SJSA1 (cell line): ENCODE data around the gene DPF3. TPM values are rescaled to one million over a fixed set of nuclear protein-coding genes. Genes with fewer than 3 reads are reported as not detected.
A peak's percentile ranks its signal among the peaks of the same experiment; 100 is the strongest.

Experiments
- DNase-seq, 2 experiments: peaks; one replicate each; pipeline ENCODE4 v3.0.0-alpha.2; 2015 to 2020; ENCODE audit warnings: low spot score in 2 of 2, low read depth in 1 of 2
- H3K27ac ChIP-seq: fragments of 250-450 bp; sonication (Bioruptor Pico); 2 replicates; pipeline ENCODE4 v1.5.1; 2020; ENCODE audit warnings: mild to moderate bottlenecking, moderate library complexity
- H3K27me3 ChIP-seq: fragments of 250-450 bp; sonication (Bioruptor Pico); replicated peaks from 2 replicates; pipeline ENCODE4 v1.5.1; 2020; ENCODE audit warnings: mild to moderate bottlenecking, moderate library complexity
- H3K36me3 ChIP-seq: fragments of 250-450 bp; sonication (Bioruptor Pico); 2 replicates; pipeline ENCODE4 v1.5.1; 2020; ENCODE audit warnings: mild to moderate bottlenecking
- H3K4me1 ChIP-seq: fragments of 250-450 bp; sonication (Bioruptor Pico); replicated peaks from 2 replicates; pipeline ENCODE4 v1.6.1; 2021; ENCODE audit warnings: mild to moderate bottlenecking
- H3K4me3 ChIP-seq: fragments of 250-450 bp; sonication (Bioruptor Pico); 2 replicates; pipeline ENCODE4 v1.5.1; 2020; ENCODE audit warnings: mild to moderate bottlenecking
- H3K9me3 ChIP-seq: fragments of 250-450 bp; sonication (Bioruptor Pico); replicated peaks from 2 replicates; pipeline ENCODE4 v1.5.1; 2020; ENCODE audit warnings: mild to moderate bottlenecking
- total RNA-seq: library from RNA; depleted of rRNA; stranded (reverse); fragments of >200 nt; shearing (Covaris generic); gene quantifications from 2 replicates; pipeline ENCODE4 v1.2.3, GENCODE V29; 2014

The DPF3 gene
- total RNA-seq, 1 experiment from 2014 or later, result 2.1 TPM

- no peak for DNase-seq
- no peak overlapping the region for H3K27ac ChIP-seq
- H3K27me3 ChIP-seq, result no peaks in the 10 kb centered on the region
- no peak overlapping the region for H3K4me3 ChIP-seq
- H3K4me1 ChIP-seq, result peaks cover 41% of the 10 kb centered on the region
- H3K9me3 ChIP-seq, result no peaks in the 10 kb centered on the region
- no peaks in the 10 kb centered on the region for H3K36me3 ChIP-seq
Observed at GRCh38 chr14:72604133-72604532, 289.8 kb downstream of the DPF3 start.

GRCh38 chr14:72603639-72604038 is 290.3 kb downstream of the DPF3 start:
- Histone ChIP-seq H3K4me1 (peaks cover 36% of the 10 kb centered on the region), H3K4me3 (no peak overlapping the region), H3K9me3 (no peaks in the 10 kb centered on the region), H3K36me3 (no peaks in the 10 kb centered on the region), H3K27ac (no peak overlapping the region), H3K27me3 (no peaks in the 10 kb centered on the region)
- peak in 1 of 2 experiments; percentile 6 for DNase-seq

GRCh38 chr14:72600551-72601330 is 293.2 kb downstream of the DPF3 start:
- Histone ChIP-seq H3K9me3 (no peaks in the 10 kb centered on the region), H3K4me1 (peaks cover 14% of the 10 kb centered on the region), H3K27ac (no peak overlapping the region), H3K36me3 (no peaks in the 10 kb centered on the region), H3K4me3 (no peak overlapping the region), H3K27me3 (no peaks in the 10 kb centered on the region)
- DNase-seq, result no peak

DNA sequence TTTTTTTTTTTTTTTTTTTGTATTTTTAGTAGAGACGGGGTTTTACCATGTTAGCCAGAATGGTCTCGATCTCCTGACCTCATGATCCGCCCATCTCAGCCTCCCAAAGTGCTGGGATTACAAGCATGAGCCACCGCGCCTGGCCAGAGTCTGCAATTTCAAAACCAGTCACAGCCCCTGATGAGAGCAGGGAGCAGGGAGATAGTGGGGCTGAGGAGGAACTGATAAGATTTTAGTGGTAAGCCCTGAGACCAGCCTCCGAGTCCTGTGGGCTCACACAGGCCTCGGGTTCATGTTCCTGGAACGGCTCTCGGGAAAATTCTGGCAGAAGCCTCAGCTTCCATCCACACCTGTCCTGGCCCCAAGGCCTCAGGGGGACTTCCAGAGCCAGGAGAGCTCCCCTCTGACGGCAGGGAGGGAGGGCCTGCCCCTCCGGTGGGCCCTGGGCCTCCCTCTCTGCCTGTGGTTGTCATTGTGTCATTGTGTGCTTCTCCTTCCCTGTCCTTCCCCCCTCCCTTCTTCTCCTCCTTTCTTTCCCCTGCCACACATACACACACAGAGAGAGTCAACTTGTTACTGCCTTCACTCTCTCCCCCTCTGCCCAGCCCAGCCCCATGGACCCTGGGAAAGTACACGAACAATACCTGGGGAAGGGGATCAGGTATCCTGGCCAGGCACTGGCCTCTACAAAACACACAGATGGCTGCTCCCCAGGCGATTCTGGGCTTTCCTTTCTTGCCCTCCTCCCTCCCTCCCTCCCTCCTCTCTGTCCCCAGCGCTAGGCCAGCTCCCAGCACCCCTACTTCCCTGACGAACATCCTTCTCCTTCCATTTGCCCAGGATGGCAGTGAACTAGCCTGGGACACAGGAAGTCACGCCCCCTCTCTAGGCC is 294.1 kb downstream of the DPF3 start:
- H3K4me1 ChIP-seq, result peaks cover 19% of the 10 kb centered on the region
- no peaks in the 10 kb centered on the region for H3K9me3 ChIP-seq
- no peak for DNase-seq
- no peak overlapping the region for H3K4me3 ChIP-seq
- H3K36me3 ChIP-seq, result no peaks in the 10 kb centered on the region
- H3K27me3 ChIP-seq, result no peaks in the 10 kb centered on the region
- H3K27ac ChIP-seq, result no peak overlapping the region

GRCh38 chr14:72598306-72598705 is 295.6 kb downstream of the DPF3 start:
- Histone ChIP-seq H3K4me1 (peaks cover 9% of the 10 kb centered on the region), H3K27me3 (no peaks in the 10 kb centered on the region)

GRCh38 chr14:72597252-72598233 is 296.4 kb downstream of the DPF3 start:
- no peak for DNase-seq
- no peak overlapping the region for H3K4me3 ChIP-seq
- H3K9me3 ChIP-seq, result no peaks in the 10 kb centered on the region
- no peaks in the 10 kb centered on the region for H3K27me3 ChIP-seq
- no peak overlapping the region for H3K27ac ChIP-seq
- H3K36me3 ChIP-seq, result no peaks in the 10 kb centered on the region
- H3K4me1 ChIP-seq, result peaks cover 5% of the 10 kb centered on the region

More at GRCh38 chr14:72598306-72598705, 295.6 kb downstream of the DPF3 start:
- no peaks in the 10 kb centered on the region for H3K9me3 ChIP-seq
- no peak overlapping the region for H3K4me3 ChIP-seq
- no peak overlapping the region for H3K27ac ChIP-seq
- DNase-seq, result no peak
- no peaks in the 10 kb centered on the region for H3K36me3 ChIP-seq

GRCh38 chr14:72595152-72595862 is 298.6 kb downstream of the DPF3 start:
- H3K4me3 ChIP-seq, result no peak overlapping the region
- H3K4me1 ChIP-seq, result peaks cover 5% of the 10 kb centered on the region
- no peak overlapping the region for H3K27ac ChIP-seq
- H3K27me3 ChIP-seq, result no peaks in the 10 kb centered on the region
- H3K36me3 ChIP-seq, result no peaks in the 10 kb centered on the region
- no peak for DNase-seq
- H3K9me3 ChIP-seq, result no peaks in the 10 kb centered on the region

DNA sequence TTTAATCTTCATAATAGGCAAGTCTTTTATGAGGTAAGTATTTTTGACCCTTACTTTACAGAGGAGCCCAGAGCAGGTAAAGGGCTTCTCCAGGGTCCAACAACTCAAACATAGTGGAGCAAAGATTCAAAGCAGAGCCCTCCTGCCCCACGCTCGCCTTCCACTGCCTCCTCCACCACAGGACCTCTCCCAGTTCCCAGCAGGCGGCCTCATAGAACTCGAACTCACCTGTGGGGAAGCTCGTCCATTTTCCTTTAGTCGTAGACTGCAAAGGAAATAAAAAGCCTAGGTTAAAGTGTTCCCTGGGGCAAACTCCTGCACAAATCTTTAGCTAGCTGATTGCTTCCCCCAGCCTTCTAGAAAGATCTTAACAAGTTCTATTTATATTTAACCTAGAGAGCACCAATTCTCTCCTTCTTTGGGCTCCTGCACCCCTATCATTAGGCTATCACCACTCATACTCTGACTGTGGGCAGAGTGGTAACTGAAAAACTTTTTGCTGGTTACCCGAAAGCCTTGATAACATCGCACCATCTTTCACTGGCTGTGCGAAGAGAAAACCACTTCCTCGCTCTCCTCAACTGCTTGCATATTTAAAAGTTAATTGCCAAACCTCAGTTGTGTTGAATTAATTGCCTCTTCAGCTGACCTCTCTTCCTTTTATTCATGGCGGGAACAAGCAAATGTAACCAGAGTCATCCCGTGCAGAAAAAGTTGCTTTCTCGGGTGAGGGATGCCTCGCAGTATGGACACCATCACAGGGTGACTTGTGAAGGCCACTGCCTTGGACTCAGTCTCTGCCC is 299.6 kb downstream of the DPF3 start:
- no peaks in the 10 kb centered on the region for H3K27me3 ChIP-seq
- H3K4me1 ChIP-seq, result peaks cover 5% of the 10 kb centered on the region
- no peak overlapping the region for H3K27ac ChIP-seq
- DNase-seq, result no peak
- H3K4me3 ChIP-seq, result no peak overlapping the region
- H3K36me3 ChIP-seq, result no peaks in the 10 kb centered on the region
- no peaks in the 10 kb centered on the region for H3K9me3 ChIP-seq

GRCh38 chr14:72591391-72591790 is 302.5 kb downstream of the DPF3 start:
- H3K4me3 ChIP-seq, result no peak overlapping the region

DNA sequence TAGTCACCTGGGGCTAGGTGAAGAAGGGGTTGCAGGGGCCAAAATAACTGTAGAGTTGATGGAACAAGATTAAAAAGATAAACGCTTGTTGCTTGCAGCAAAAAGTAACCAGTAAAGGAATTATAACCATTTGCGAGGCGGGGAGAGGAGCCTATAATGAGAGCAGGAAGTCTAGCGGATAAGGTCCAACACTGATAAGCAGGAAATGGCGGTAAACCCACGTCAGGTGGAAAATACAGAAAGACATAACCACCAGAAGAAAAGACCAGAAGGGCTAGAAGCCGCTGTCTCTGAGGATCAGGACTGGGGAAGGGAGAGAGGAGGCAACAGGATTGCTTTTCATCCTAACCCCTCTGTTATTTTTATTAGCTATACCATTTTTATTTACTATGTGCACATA is 303.3 kb downstream of the DPF3 start:
- Histone ChIP-seq H3K27ac (no peak overlapping the region), H3K9me3 (no peaks in the 10 kb centered on the region), H3K4me3 (no peak overlapping the region), H3K27me3 (no peaks in the 10 kb centered on the region), H3K4me1 (peaks cover 4% of the 10 kb centered on the region), H3K36me3 (no peaks in the 10 kb centered on the region)
- no peak for DNase-seq

More at GRCh38 chr14:72591391-72591790, 302.5 kb downstream of the DPF3 start:
- no peak overlapping the region for H3K27ac ChIP-seq
- H3K27me3 ChIP-seq, result no peaks in the 10 kb centered on the region
- peaks cover 5% of the 10 kb centered on the region for H3K4me1 ChIP-seq
- no peaks in the 10 kb centered on the region for H3K9me3 ChIP-seq
- DNase-seq, result no peak
- H3K36me3 ChIP-seq, result no peaks in the 10 kb centered on the region

DNA sequence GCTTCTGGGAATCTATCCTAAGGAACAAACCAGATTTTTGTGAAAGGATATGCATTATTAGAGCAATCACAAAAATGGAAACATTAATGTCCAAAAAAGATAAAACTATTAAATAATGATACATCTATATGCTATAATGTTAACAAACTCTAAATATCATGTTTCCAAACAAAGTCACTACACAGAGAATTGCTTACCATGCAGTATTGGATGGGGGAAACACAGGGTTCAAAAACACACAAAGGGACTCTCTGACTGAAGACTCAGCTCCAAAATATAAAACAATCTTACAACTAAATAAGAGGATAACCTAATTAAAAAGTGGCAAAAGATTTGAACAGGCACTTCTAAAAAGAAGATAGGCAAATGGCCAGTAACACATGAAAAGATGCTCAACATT is 304.2 kb downstream of the DPF3 start:
- H3K4me3 ChIP-seq, result no peak overlapping the region
- no peaks in the 10 kb centered on the region for H3K4me1 ChIP-seq
- no peaks in the 10 kb centered on the region for H3K36me3 ChIP-seq
- no peaks in the 10 kb centered on the region for H3K9me3 ChIP-seq
- no peak overlapping the region for H3K27ac ChIP-seq
- no peaks in the 10 kb centered on the region for H3K27me3 ChIP-seq
- no peak for DNase-seq

GRCh38 chr14:72588521-72588920 is 305.4 kb downstream of the DPF3 start:
- H3K9me3 ChIP-seq, result no peaks in the 10 kb centered on the region
- H3K27me3 ChIP-seq, result no peaks in the 10 kb centered on the region
- no peaks in the 10 kb centered on the region for H3K4me1 ChIP-seq
- H3K27ac ChIP-seq, result no peak overlapping the region
- no peak for DNase-seq
- no peak overlapping the region for H3K4me3 ChIP-seq
- no peaks in the 10 kb centered on the region for H3K36me3 ChIP-seq
